ENCODE measurements around the gene MAGI3.

DNA sequence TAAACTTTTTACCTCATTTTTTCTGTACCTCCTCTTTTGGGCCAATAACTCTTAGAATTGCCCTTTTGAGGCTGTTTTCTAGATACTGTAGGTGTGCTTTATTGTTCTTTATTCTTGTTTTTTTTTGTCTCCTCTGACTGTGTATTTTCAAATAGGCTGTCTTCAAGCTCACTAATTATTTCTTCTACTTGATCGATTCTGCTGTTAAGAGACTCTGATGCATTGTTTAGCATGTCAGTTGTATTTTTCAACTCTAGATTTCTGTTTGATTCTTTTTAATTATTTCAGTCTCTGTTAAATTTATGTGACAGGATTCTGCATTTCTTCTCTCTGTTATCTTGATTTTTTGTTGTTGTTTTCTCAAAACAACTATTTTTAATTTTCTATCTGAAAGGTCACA lies 238.7 kb downstream of the MAGI3 start:
- TF ChIP-seq GATA2 (IDR thresholded peaks at IDR 0.05; ENCODE audit: low read depth, low read length) (no peak), GATA3 (IDR thresholded peaks at IDR 0.05; ENCODE audit: low read depth, low read length) (no peak)
